Effector CD8-positive, alpha-beta T cell (primary cell): ENCODE results near the gene TMEM250.
A peak's percentile ranks its signal among the peaks of the same experiment; 100 is the strongest.
"Not testable (repeated sequence)": the region's sequence is repeated elsewhere in the genome, so short reads cannot be mapped to it uniquely, and the experiment has no call there.

Source experiments
- DNase-seq: peaks from one replicate; lab custom pipeline; 2025; lab: John Stamatoyannopoulos, UW

TMEM250 gene

GRCh38 chr9:136111190-136111589, 7.5 kb downstream of the TMEM250 start:
- no peak for DNase-seq

- peak; percentile 32 for DNase-seq
Measured at GRCh38 chr9:136110082-136111061, 8.3 kb downstream of the TMEM250 start.

- peak; percentile 75 for DNase-seq
Measured at GRCh38 chr9:136109351-136110081, 9.2 kb downstream of the TMEM250 start.

- DNase-seq, result no peak
Measured at GRCh38 chr9:136108648-136109266, 9.9 kb downstream of the TMEM250 start.

- DNase-seq, result no peak
Measured at GRCh38 chr9:136107953-136108647, 10.6 kb downstream of the TMEM250 start.

GRCh38 chr9:136107155-136107952, 11.3 kb downstream of the TMEM250 start:
- peak; percentile 22 for DNase-seq

- no peak for DNase-seq
Measured at GRCh38 chr9:136105398-136106135, 13.1 kb downstream of the TMEM250 start.

- DNase-seq, result no peak
Measured at GRCh38 chr9:136104916-136105315, 13.8 kb downstream of the TMEM250 start.

- DNase-seq, result no peak
Measured at GRCh38 chr9:136104488-136104800, 14.2 kb downstream of the TMEM250 start.

GRCh38 chr9:136103651-136104487, 14.8 kb downstream of the TMEM250 start:
- no peak for DNase-seq

GRCh38 chr9:136101615-136102074, 17.0 kb downstream of the TMEM250 start:
- DNase-seq, result not testable (repeated sequence)

GRCh38 chr9:136100700-136101614, 17.7 kb downstream of the TMEM250 start:
- DNase-seq, result no peak

- DNase-seq, result no peak
Measured at GRCh38 chr9:136099542-136099941, 19.1 kb downstream of the TMEM250 start.

GRCh38 chr9:136098844-136099243, 19.8 kb downstream of the TMEM250 start:
- DNase-seq, result no peak

- DNase-seq, result no peak
Measured at GRCh38 chr9:136098210-136098609, 20.5 kb downstream of the TMEM250 start.

GRCh38 chr9:136096505-136097001, 22.1 kb downstream of the TMEM250 start:
- DNase-seq, result no peak

GRCh38 chr9:136095070-136096058, 23.3 kb downstream of the TMEM250 start, which contains the start of gene NACC2:
Gene NACC2 (minus strand): TSS chr9:136095289. CDS start chr9:136050521, 44,768 bp downstream.
- DNase-seq, result no peak
